HEK293 (cell line): ENCODE data around the gene RGS6.

ENCODE experiments used
- KLF1 ChIP-seq: fragments of 450-650 bp; formaldehyde crosslinking; IDR thresholded peaks from 2 replicates; pipeline ENCODE4 v1.5.1; 2016; ENCODE audit warnings: missing biosample characterization, missing genetic modification characterization
- REST ChIP-seq: fragments of 450-650 bp; formaldehyde crosslinking; IDR thresholded peaks from 2 replicates; pipeline ENCODE4 v1.5.1; 2016; ENCODE audit warnings: missing biosample characterization, missing genetic modification characterization
- YY1 ChIP-seq: fragments of 450-650 bp; formaldehyde crosslinking; IDR thresholded peaks from 2 replicates; pipeline ENCODE4 v1.5.1; 2018; ENCODE audit warnings: missing biosample characterization, missing genetic modification characterization
- ZFP41 ChIP-seq: fragments of 450-650 bp; formaldehyde crosslinking; IDR thresholded peaks from 2 replicates; pipeline ENCODE4 v1.5.1; 2016; ENCODE audit warnings: missing biosample characterization, missing genetic modification characterization, borderline replicate concordance
- ZNF16 ChIP-seq: fragments of 450-650 bp; formaldehyde crosslinking; IDR thresholded peaks from 2 replicates; pipeline ENCODE4 v1.5.1; 2016; ENCODE audit warnings: low read depth, missing biosample characterization, missing genetic modification characterization
- ZNF2 ChIP-seq: fragments of 450-650 bp; formaldehyde crosslinking; IDR thresholded peaks from 2 replicates; pipeline ENCODE4 v1.5.1; 2016; ENCODE audit warnings: missing biosample characterization, missing genetic modification characterization
- ZNF211 ChIP-seq: fragments of 450-650 bp; formaldehyde crosslinking; IDR thresholded peaks from 2 replicates; pipeline ENCODE4 v1.5.1; 2016; ENCODE audit warnings: low read depth, missing biosample characterization, missing genetic modification characterization
- ZNF274 ChIP-seq, 2 experiments: fragments of 200-500 bp in 1 of 2; fragments of 450-650 bp in 1 of 2; sonication (Bioruptor generic) in 1 of 2; formaldehyde crosslinking in 1 of 2; IDR thresholded peaks; 2 replicates each; pipeline versions ENCODE4 v1.5.1 to v1.6.1; 2014 to 2016; ENCODE audit warnings: borderline replicate concordance in 1 of 2, inconsistent platforms in 1 of 2, low read length in 1 of 2, missing biosample characterization in 1 of 2, missing genetic modification characterization in 1 of 2
- ZNF433 ChIP-seq: fragments of 450-650 bp; formaldehyde crosslinking; IDR thresholded peaks from 2 replicates; pipeline ENCODE4 v1.5.1; 2016; ENCODE audit warnings: missing biosample characterization, missing genetic modification characterization, low read depth
- ZNF501 ChIP-seq: fragments of 450-650 bp; formaldehyde crosslinking; IDR thresholded peaks from 2 replicates; pipeline ENCODE4 v1.5.1; 2016; ENCODE audit warnings: missing biosample characterization, missing genetic modification characterization
- ZNF639 ChIP-seq: fragments of 450-650 bp; formaldehyde crosslinking; IDR thresholded peaks from 2 replicates; pipeline ENCODE4 v1.5.1; 2016; ENCODE audit warnings: missing biosample characterization, missing genetic modification characterization
- TF ChIP-seq, protein P1 (sequence below): fragments of 450-650 bp; formaldehyde crosslinking; IDR thresholded peaks from 2 replicates; pipeline ENCODE4 v1.5.1; 2016; ENCODE audit warnings: missing biosample characterization, missing genetic modification characterization

GRCh38 chr14:72027061-72027460 lies 94.8 kb downstream of the RGS6 start:
- TF ChIP-seq REST (tag by site-specific recombination) (no peak), ZNF274 (IDR thresholded peaks at IDR 0.05; ENCODE audit: low read length) (no peak), ZNF274 (tag by site-specific recombination; IDR thresholded peaks at IDR 0.05; ENCODE audit: borderline replicate concordance) (no peak), ZNF501 (tag by site-specific recombination) (no peak), ZFP41 (tag by site-specific recombination) (no peak), ZNF211 (tag by site-specific recombination) (no peak), ZNF2 (tag by site-specific recombination) (no peak), ZNF639 (tag by site-specific recombination) (no peak), ZNF16 (tag by site-specific recombination) (no peak), KLF1 (tag by site-specific recombination) (no peak), YY1 (no peak), ZNF433 (tag by site-specific recombination) (no peak)
- TF ChIP-seq, protein P1, sequence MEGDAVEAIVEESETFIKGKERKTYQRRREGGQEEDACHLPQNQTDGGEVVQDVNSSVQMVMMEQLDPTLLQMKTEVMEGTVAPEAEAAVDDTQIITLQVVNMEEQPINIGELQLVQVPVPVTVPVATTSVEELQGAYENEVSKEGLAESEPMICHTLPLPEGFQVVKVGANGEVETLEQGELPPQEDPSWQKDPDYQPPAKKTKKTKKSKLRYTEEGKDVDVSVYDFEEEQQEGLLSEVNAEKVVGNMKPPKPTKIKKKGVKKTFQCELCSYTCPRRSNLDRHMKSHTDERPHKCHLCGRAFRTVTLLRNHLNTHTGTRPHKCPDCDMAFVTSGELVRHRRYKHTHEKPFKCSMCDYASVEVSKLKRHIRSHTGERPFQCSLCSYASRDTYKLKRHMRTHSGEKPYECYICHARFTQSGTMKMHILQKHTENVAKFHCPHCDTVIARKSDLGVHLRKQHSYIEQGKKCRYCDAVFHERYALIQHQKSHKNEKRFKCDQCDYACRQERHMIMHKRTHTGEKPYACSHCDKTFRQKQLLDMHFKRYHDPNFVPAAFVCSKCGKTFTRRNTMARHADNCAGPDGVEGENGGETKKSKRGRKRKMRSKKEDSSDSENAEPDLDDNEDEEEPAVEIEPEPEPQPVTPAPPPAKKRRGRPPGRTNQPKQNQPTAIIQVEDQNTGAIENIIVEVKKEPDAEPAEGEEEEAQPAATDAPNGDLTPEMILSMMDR (tag by site-specific recombination): no peak
